ENCODE results near the gene ECPAS.
"Not testable (repeated sequence)": the region's sequence is repeated elsewhere in the genome, so short reads cannot be mapped to it uniquely, and the experiment has no call there.

Gene ECPAS, protein sequence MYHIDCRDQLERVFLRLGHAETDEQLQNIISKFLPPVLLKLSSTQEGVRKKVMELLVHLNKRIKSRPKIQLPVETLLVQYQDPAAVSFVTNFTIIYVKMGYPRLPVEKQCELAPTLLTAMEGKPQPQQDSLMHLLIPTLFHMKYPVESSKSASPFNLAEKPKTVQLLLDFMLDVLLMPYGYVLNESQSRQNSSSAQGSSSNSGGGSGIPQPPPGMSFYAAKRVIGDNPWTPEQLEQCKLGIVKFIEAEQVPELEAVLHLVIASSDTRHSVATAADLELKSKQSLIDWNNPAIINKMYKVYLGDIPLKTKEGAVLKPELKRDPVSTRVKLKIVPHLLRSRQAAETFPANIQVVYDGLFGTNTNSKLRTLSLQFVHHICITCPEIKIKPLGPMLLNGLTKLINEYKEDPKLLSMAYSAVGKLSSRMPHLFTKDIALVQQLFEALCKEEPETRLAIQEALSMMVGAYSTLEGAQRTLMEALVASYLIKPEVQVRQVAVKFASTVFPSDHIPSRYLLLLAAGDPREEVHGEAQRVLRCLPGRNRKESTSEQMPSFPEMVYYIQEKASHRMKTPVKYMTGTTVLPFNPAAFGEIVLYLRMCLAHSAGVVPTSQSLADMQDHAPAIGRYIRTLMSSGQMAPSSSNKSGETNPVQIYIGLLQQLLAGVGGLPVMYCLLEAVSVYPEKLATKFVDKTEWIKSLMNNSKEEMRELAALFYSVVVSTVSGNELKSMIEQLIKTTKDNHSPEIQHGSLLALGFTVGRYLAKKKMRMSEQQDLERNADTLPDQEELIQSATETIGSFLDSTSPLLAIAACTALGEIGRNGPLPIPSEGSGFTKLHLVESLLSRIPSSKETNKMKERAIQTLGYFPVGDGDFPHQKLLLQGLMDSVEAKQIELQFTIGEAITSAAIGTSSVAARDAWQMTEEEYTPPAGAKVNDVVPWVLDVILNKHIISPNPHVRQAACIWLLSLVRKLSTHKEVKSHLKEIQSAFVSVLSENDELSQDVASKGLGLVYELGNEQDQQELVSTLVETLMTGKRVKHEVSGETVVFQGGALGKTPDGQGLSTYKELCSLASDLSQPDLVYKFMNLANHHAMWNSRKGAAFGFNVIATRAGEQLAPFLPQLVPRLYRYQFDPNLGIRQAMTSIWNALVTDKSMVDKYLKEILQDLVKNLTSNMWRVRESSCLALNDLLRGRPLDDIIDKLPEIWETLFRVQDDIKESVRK (N-terminal part only)

DNA sequence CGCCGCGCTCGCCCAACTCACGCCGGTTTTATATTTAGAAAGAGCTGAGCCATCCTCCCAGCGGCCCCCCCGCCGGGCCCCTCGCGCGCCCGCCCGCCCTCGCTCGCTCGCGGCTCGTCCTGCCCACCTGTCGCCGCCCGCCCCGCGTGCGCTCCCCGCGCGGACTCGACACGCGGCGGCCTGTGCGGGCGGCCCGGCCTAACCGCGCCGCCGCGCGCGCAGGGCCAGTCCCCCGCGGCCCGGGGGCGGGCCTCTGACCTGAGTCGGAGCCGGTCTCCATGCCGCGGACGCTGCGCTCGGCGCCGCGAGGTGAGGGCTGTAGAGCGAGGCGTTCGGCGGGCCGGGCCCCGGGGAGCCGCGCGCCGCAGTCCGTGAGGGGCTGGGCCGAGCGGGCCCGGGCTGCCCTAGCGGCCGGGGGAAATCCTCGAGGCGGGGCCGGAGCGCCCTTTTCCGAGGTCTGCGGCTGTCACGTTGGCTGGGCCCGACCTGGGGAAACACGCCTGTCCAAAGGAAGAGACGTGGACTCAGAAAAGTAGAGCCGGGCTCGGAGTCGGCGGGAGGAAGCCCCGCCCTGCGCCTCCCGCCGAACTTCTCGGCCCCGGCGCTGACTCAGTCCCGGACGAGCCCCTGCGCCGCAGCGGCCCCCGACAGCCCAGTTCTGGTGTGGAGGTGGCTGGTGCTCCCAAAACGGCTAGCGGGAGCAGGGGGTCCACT, at the start of gene ECPAS:
TSS of gene ECPAS (minus strand) at position 526 of the 714 bp plus-strand sequence. CDS start 11,465 bp downstream, outside the sequence.
- DNase-seq = peak; percentile 72

DNA sequence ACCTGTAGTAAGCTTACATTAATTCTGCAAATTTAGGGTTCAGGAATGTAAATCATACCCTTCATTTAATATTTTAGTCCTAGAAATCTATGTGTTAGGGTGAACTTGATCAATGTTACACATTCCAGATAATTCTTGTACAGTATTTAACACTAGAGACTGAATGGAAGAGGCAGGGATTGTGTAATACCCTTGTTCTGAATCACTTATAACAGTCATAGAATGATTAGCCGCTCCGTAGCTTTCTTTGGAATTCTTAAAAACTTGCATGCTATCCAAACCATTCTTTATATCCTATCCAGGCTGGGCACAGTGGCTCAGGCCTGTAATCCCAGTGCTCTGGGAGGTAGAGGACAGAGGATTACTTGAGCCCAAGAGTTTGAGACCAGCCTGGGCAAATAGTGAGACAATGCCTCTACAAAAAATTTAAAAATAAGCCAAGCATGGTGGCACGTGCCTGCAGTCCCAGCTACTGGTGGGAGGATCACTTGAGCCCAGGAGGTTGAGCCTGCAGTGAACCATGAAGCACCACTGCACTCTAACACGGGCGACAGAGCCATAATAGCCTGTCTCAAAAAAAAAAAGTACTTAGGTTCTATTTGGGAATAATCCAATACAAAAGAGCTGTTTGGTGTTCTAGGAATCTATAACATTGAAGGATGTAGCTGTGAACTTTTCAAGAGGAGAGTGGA, 49.1 kb upstream of the ECPAS start:
- DNase-seq = no peak

DNA sequence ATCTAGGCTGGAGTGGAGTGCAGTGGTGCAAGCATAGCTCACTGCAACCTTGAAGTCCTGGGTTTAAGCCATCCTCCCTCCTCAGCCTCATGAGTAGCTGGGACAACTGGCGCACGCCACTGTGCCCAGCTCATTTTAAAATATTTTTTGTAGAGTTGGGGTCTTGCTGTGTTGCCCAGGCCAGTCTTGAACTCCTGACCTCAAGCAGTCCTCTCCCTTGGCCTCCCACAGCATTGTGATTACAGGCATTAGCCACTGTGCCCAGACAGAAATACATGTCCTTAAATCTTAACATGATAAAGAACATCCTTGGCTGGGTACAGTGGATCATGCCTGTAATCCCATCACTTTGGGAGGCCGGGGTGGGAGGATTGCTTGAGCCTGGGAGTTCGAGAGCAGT, 47.5 kb upstream of the ECPAS start:
- DNase-seq = no peak

DNA sequence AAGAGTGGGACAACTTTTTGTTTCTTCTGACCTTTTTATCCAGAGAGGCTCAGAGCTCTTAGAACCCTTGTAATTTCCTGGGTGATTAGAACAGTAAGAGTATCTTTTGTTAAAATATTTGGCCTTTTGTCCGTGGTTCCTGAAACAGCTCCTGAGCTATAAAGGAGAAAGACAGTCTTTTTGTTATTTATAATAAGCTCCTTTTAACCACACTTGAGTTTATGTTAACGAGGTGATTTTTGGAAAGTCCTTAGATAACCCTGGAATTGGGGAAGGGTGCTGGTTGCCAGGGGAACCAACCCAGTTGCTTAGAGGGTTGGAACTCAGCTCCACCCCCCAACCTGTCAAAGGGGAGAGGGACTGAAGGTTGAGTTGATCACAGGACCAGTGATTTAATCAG, 45.6 kb upstream of the ECPAS start:
- DNase-seq = no peak

DNA sequence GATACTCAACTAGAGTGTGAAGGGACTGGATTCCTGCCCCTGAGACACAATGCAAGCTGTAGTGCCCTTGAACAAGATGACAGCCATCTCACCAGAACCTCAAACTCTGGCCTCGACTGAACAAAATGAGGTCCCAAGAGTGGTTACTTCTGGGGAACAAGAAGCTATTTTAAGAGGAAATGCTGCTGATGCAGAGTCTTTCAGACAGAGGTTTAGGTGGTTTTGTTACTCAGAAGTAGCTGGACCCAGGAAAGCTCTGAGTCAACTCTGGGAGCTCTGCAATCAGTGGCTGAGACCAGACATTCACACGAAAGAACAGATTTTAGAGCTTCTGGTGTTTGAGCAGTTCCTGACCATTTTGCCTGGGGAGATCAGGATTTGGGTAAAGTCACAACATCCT, 43.2 kb upstream of the ECPAS start:
- DNase-seq = no peak

DNA sequence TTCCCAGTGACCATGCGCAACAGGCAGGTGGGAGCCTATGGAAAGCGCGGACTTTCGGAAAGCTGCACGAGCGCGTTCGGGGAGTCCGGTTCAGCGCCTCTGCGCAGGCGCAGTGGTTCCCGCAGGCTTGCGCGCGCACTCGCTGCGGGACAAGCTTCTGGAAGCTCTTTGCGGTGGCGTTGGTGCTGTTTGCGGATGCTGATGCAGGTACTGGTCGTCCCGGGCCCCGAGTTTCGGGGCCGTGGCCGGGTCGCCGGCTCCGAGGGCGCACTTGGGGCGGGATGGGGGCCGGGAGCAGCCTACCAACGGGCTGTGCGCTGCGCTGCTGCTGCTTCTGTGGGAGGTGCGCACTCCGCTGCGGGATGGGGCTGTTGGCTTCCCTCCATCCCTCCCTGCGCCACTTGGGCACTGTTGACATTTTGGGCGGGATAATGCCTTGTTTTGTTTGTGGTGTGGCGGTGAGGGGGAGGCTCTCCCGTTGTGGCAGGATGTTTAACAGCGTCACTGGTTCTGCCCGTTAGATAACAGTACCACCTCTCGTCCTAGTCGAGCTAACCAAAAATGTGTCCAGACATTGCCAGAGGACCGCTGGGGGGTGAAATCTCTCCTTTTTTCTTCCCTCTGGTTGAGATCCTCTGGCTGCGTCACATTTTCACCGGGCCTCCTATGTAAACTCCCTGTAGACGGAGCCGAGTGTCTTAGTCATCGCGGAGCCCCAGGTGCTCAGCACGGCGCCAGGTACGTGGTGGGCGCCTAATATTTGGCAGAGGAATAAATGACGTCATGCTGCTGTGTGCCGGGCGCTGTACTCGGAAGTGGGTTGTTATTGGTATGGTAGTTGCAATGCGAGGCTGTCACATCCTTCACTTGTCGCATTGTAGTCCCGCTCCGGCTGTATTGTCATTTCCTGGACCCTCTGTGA, 41.1 kb upstream of the ECPAS start, which contains the start of gene ZNF483:
TSS of gene ZNF483 (plus strand) at position 124 of the 922 bp plus-strand sequence. CDS start 2,217 bp downstream, outside the sequence.
- peak; percentile 76 for DNase-seq

DNA sequence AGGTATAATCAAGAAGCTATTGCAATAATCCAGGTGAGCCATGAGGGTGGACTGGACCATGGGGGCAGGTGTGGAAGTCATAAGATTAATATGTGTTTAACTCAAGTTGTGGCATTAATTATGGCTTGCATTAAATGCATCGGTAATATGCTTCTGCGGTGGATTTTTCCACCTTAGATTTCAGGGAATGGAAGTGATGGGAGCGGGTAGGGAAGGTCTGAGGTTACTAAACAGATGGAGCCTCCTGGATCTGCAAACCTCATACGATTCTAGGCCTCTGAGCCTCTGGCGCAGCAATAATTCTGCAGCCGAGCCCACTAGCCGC, 40.5 kb upstream of the ECPAS start:
- no peak for DNase-seq

DNA sequence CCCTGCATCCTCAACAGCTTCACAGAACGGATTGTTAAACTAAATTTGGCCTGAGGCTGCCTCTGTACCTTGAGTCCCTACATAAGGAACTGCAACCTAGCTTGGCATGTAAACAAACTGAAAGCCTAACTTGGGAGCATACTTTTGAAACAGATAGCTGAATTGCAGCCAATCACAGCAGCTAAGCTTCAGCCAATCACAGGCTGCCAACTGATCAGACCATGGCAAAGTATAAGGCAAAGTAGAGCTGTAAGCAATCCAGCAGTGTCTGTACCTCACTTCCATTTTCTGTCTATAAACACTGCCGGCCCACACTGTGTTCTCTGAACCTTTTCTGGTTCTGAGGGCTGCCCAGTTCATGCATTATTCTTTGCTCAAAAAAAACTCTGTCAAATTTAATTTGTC, 31.9 kb upstream of the ECPAS start:
- DNase-seq = no peak

DNA sequence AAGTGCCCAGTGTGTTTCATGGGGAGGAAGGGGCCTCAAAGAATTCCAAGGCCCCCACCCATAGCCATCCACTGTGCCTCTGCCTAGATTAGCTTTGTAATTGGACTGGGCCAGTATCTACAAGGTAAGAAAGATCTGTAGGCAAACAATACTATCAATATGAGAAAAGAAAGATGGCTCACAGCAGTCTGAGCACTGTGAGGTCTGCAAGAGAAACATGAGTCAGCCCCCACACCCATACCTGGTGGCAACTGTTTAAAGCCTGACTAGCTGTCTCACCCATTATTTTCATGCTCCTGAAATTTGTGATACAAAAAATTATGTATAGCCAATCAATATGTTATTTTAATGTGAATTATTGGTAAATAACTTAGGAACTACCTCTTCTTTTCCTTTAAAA, 30.8 kb upstream of the ECPAS start:
- no peak for DNase-seq

DNA sequence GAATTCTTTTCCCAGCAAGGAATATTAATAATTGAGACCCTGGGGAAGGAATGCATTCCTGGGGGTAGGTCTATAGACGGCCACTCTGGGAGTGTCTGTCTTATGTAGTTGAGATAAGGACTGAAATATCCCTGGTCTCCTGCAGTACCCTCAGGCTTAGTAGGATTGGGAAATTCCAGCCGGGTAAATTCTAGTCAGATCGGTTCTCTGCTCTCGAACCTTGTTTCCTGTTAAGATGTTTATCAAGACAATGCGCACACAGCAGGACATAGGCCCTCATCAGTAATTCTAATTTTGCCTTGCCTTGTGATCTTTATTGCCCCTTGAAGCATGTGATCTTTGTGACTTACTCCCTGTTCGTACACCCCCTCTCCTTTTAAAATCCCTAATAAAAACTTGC, 27.4 kb upstream of the ECPAS start:
- not testable (repeated sequence) for DNase-seq

DNA sequence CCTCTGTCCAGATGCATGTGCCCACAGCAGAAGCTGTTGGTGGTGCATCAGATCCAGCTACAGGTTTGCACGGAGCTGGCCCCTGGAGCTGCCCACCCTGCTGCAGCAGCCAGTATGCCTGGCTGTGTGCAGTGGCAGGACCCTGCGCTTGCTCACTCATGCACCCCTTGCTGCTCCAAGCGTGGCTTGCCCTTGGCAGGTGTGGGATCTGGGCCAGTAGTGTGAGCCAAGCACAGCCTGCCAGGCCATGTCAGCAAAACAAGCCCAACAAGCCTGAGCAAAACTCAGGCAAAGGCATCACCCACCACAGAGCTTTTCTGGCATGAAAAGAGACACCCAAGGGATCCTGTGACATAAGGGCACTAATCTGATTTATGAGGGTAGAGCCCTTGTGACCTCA, 18.3 kb upstream of the ECPAS start:
- no peak for DNase-seq

DNA sequence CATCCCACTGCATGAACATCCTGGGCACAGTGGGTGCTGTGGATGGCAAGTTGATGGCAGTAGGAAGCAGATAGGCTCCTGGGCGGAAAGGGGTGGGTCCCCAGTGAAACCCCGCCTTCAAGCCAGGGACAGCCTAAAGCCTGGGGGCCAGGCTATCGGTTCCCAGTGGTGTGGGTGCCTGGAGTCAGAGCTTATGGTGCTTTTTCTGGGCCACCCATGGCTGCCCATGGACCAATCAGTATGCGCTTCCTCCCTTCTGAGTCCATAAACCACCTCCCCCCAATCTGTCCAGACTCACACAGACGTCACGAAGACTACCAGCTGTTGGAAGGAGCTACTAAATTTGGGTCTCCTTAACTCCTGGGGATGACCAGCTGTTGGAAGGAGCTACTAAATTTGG, 17.5 kb upstream of the ECPAS start:
- DNase-seq = no peak

DNA sequence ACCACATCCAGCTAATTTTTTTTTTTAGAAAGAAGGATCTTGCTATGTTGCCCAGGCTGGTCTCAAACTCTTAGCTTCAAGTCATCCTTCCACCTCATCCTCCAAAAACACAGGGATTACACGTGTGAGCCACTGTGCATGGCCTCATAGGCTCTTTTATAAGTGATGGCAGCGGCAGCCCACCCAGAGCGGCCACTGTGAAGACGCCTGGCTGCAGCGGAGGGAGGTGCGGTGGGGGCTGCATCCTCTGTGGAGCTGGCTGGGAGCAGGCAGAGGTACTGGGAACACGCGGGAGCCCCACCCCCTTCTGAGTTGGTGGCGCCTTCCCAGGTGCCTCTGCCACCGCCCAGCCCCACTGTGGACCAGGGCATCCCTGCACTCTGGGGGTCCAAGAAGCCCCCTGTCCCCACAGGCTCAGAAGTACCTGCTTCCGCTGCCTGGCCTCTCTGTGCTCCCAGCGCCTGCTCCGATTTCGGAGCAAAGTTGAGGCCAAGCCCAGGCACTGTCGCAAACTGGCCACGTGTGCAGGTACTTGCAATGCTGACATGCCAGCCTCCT, 16.9 kb upstream of the ECPAS start:
- DNase-seq = no peak

DNA sequence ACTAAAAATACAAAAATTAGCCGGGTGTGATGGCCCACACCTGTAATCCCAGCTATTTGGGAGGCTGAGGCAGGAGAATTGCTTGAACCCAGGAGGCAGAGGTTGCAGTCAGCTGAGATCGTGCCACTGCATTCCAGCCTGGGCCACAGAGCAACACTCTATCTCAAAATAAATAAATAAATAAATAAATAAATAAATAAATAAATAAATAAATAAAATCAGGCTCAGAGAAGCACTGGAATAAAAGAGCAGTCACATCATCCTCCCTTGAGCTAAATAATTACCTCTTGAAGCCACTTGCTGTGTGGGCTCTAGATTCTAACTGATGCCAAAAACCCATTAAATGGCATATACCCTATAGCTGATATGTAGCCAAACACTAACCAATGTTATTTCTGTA, 13.0 kb upstream of the ECPAS start:
- not testable (repeated sequence) for DNase-seq

DNA sequence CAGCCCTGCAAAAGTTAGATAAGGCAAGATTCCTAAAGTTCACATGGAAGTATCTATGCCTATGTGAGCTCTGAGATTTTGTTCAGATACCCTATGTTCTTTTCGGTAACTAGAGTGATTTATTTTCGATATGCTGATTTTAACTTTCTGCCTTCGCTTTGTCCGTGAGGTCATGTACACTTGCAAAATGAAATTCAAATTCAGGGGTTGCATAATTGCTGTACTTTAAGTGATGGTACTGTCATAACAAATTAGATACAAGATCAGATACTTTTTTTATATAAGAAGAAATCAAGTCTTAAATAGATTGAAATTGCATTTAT, 350 bp upstream of the ECPAS start:
- no peak for DNase-seq

DNA sequence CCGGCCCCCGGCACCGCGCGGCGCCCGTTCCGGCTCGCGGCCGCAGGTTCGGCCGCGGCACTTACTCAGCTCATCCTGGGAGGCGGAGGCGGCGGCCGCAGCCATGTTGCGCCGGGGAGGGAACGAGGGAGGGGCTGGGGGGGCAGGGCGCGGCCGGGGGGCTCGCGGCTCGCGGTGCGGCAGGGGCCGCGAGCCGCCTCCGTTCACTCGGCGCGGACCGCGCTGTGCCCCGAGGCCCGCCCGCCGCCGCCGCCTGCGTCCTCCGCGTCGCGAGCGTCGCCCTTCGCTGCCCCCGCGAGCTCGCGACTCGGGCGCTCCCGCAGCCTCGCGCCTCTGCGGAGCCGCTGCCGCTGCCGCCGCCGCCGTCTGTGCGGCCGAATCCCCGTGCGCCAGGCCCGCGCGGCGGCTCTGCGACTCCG, 735 bp downstream of the ECPAS start:
- peak; percentile 57 for DNase-seq

DNA sequence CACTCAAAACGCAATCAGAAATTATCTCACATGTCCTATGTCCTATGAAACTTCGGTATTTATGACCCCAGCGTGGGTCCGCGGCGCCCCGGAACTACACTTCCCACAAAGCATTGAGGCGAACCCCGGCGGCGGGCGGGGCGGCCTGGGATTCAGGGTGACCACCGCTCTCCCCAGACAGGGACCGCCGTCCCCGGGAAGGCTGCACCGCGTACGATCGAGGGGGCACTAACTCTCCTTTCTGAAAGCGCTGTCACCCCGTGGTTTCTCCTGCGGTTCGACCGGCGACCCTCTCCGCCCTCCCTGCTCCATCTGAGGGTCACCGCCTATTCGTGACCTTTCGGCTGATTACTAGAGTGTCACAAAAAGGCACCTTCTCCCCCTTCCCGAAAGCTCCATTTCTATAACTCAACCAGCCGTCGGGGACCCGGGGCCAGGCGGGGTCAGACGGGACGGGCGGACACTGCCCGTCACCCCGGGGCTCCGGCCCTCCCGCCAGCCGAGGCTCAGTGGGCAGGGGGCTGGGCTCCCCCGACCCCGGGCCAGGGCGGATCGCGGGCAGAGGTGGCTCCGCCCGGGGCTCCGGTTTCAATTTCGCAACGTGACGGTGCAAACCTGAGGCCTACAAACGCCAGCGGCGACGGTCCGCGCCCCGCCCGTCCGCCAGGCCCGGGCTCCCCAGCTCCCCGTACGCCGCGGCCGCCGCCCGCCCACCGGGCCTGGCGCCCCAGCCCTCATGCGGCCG, 1.3 kb downstream of the ECPAS start:
- DNase-seq = peak; percentile 58

DNA sequence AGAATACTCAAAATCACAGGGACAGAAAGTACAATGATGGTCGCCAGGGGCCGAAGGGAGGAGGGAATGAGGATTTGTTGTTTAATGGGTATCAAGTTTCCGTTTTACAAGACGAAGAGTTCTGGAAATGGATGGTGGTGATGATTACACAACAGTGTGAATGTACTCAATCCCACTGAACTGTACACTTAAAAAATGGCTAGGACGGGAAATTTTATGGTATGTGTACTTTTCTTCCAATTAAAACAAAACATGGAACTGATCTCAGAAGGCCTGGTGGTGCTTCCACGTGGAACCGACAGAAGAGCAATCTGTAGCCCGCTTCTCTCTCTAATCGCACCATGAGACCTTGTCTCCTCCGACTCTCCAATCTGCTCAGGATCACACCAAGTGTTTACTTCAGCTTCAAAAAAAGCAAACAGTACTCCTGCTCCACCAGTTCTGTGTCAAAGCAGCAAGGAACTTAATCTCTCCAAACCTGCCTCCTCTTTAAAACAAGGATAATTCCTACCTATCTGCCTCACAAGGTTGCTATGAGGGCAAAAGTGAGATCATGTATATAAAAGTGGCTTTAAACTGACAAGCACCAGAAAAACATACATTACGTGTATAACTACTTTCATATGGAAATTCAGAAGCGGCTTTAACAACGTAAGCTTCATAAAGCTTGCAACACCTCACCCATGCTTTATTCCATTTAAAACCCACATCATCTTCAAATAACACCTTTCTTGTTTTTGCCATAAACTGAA, 2.1 kb downstream of the ECPAS start:
- no peak for DNase-seq

DNA sequence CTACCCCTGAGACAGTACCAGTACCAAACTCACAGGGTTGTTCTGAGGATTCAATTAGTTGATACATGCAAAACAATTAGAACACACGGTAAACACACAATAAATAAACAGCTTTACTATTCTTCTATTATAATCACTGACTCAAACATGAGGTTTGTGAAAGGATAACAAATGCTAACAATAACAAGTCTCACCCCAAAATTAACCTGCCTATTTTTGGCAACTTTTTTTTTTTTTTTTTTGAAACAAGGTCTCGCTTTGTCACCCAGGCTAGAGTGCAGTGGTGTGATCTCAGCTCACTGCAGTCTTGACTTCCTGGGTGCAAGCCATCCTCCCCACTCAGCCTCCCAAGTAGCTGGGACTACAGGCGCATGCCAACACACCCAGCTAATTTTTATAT, 6.5 kb downstream of the ECPAS start:
- no peak for DNase-seq
